Measurements from ENCODE around the gene CCNY.

Gene CCNY

DNA sequence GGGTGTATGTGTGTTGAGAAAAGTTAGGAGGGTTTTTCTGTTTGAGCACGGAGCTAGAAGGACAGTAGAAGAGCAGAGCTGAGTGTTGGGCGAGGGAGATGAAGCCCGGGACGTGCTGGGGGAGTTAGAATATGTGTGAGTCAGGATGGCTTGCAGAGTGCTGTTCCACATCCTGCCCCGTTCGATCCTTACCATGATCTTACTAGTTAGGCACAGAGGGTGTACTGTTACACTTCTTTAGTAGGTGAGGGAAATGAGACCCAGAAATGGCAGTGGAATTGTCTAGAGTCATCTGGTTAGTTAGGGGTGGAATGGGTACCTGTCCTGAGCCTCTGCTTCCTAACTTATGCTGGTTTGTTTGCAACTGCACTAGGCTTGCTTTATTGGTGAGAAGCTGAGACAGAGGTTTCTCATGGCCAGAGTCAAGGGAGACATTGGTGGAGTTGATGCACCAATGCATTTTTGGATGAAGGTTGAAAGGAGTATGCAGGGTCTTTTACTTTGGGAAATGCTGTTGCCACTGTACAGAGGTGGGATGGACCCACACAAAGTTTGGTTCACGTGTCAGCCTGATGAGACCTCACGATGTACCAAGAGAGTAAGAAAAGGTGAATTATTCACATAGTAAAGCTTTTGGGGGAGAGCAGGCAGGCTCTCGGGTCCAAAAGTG, 42.4 kb downstream of the CCNY start:
- CTCF ChIA-PET: interaction anchor here (0.7 to 1.8 kb wide), 17 partner anchors 12 to 256 kb away, joined by 3 to 8 read pairs (median 4); no protein-coding TSS in a partner anchor
- Histone ChIP-seq H3K4me1 (ENCODE audit: control extremely low read depth in 1 of 4, control insufficient read depth in 4 of 4, insufficient read depth in 4 of 4, low read length in 3 of 4) (peaks cover 37 to 65% (median 52%) of the 10 kb centered on the region in 4 experiments), H3K27me3 (replicated peaks in 2 of 5; ENCODE audit: control insufficient read depth in 4 of 5, insufficient read depth in 5 of 5, low read length in 4 of 5) (no peaks in the 10 kb centered on the region), H3K4me3 (ENCODE audit: control insufficient read depth in 1 of 7, extremely low read depth in 1 of 7, insufficient read depth in 4 of 7, low read depth in 2 of 7, low read length in 6 of 7) (peak overlapping the region in 6 of 7 experiments; percentile 11 to 67 (median 39)), H3K36me3 (ENCODE audit: control insufficient read depth in 4 of 4, insufficient read depth in 4 of 4, low read length in 3 of 4) (no peaks in the 10 kb centered on the region), H3K9me3 (ENCODE audit: control extremely low read depth in 1 of 5, control insufficient read depth in 4 of 5, insufficient read depth in 2 of 5, low read depth in 1 of 5, low read length in 4 of 5) (no peaks in the 10 kb centered on the region), H3K27ac (ENCODE audit: insufficient read depth in 1 of 2, low read depth in 1 of 2, low read length in 2 of 2, poor library complexity in 1 of 2, severe bottlenecking in 2 of 2) (peak overlapping the region; percentile 70 to 87)
- POLR2A ChIA-PET: interaction anchor here (0.5 to 1.2 kb wide), 5 partner anchors 10 to 150 kb away, joined by 3 to 4 read pairs (median 4); no protein-coding TSS in a partner anchor
- WGBS (ENCODE audit: insufficient coverage): 2% methylated on average over 7 of the region's 9 CpGs
- peak; percentile 22 to 69 (median 51) for DNase-seq

DNA sequence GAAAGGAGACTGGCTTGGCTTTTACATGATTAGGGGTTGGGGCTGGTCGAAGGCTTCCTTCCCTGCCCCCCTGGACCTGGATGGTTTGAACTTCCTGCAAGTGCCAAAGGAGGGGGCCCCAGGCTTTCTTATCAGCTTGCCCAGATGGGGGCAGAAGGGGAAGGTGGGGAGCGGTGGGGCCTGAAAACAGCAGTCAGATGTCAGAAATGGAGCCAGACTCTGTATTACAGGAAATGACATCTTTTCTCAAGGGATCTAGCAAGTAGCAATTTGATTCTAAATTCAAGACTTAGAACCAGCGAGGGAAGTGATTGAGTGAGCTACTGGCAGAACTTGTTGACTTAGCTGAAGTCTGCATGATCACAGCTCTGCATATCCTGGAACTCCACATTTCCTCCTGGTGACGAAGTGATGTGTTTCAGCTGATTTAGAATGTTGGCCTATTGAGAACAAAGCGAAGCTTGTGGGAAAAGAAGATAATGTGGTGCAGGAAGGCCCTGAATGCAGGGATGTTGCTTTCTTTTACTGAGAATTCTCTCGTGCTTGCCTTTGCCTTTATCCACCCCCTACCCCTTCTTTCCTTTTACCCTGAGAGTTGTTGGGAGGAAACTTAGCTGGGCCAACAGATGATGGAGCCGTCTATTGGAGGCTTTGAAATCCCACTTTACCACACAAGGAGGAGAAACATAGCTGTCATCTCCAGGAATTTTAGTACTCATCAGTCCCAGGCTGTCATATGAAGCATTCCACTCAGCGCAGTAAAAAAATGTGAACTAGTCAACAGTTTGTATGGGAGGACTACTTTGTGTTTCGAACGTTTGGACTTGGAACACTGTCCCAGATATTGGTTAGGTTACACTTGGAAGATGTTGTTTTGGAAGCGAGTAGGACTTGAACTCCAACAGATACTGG, 43.2 kb downstream of the CCNY start:
- Histone ChIP-seq H3K4me1 (ENCODE audit: control extremely low read depth in 1 of 4, control insufficient read depth in 4 of 4, insufficient read depth in 4 of 4, low read length in 3 of 4) (peaks cover 37 to 65% (median 50%) of the 10 kb centered on the region in 4 experiments), H3K4me3 (ENCODE audit: control insufficient read depth in 1 of 7, extremely low read depth in 1 of 7, insufficient read depth in 4 of 7, low read depth in 2 of 7, low read length in 6 of 7) (peak overlapping the region in 6 of 7 experiments; percentile 36 to 67 (median 42)), H3K27me3 (replicated peaks in 2 of 5; ENCODE audit: control insufficient read depth in 4 of 5, insufficient read depth in 5 of 5, low read length in 4 of 5) (no peaks in the 10 kb centered on the region), H3K36me3 (ENCODE audit: control insufficient read depth in 4 of 4, insufficient read depth in 4 of 4, low read length in 3 of 4) (no peaks in the 10 kb centered on the region), H3K27ac (ENCODE audit: insufficient read depth in 1 of 2, low read depth in 1 of 2, low read length in 2 of 2, poor library complexity in 1 of 2, severe bottlenecking in 2 of 2) (peak overlapping the region; percentile 70 to 87), H3K9me3 (ENCODE audit: control extremely low read depth in 1 of 5, control insufficient read depth in 4 of 5, insufficient read depth in 2 of 5, low read depth in 1 of 5, low read length in 4 of 5) (no peaks in the 10 kb centered on the region)
- ChIA-PET CTCF (interaction anchor here (0.7 to 1.8 kb wide), 18 partner anchors 11 to 256 kb away, joined by 3 to 8 read pairs (median 4); no protein-coding TSS in a partner anchor), POLR2A (interaction anchor here (0.5 to 1.2 kb wide), 7 partner anchors 11 to 149 kb away, joined by 3 to 7 read pairs (median 4); no protein-coding TSS in a partner anchor)
- peak; percentile 97 to 99 (median 99) for DNase-seq
- WGBS (ENCODE audit: insufficient coverage): 32% methylated on average over 8 of the region's 11 CpGs

DNA sequence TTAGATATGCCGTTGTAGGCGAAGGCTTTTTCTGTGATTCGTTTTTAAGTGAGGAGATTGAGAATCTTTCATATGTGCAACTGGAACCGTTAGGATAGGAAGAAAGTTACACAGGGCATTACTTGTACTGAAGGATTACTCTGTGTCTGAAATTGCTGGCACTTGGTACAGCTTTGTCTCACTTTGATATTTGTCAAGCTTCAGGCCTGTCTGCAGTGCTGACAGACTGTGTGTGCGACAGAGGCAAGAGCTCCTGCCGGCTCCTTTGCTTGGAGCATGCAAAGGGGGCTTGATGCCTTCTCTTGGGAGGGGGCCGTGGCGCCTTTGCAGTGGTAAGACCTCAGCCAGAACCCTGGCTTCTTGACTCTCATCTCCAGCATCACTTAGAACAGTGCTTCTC, 45.8 kb downstream of the CCNY start:
- 97% methylated on average over 8 of the region's 8 CpGs for WGBS (ENCODE audit: insufficient coverage)
- CTCF ChIA-PET: interaction anchor here (0.6 to 1.7 kb wide), 4 partner anchors 10 to 97 kb away, joined by 3 to 5 read pairs (median 4); no protein-coding TSS in a partner anchor

DNA sequence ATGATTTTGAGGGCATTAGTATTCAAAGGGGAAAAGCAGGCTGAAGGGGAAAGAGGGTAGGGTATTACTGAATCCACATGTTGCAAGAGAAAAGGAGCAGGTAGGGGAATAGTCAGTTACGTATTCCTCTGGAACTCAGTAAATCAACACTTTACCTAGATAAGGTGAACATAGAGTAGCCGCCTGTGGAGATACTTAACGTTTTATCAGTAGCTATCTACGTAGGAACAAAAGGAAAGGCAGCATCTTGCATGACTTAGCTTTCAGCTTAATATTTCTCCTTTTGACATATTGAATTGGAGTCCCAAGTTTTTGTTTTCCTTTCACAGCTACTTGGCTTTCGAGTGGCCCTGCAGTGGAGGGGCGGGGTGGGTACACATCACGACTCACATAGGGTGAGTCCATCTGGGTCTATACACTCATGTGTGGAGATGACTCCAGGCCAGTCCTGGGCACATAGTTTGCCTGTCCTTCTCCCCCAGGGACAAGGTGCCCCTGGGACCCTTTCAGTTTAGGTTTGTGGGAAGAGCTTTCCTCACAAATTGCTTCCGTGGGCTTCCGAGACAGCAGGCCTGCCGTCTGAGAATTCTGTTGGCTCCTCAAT, 48.1 kb downstream of the CCNY start:
- H3K27ac ChIP-seq (ENCODE audit: insufficient read depth in 1 of 2, low read depth in 1 of 2, low read length in 2 of 2, poor library complexity in 1 of 2, severe bottlenecking in 2 of 2): no peak overlapping the region
- H3K4me1 ChIP-seq (ENCODE audit: control extremely low read depth in 1 of 4, control insufficient read depth in 4 of 4, insufficient read depth in 4 of 4, low read length in 3 of 4): peaks cover 15 to 50% (median 26%) of the 10 kb centered on the region in 4 experiments
- ChIA-PET POLR2A (no interaction called here), CTCF (interaction anchor here (0.5 to 1.2 kb wide), 7 partner anchors 13 to 189 kb away, joined by 3 to 4 read pairs (median 3); no protein-coding TSS in a partner anchor)
- H3K4me3 ChIP-seq (ENCODE audit: control insufficient read depth in 1 of 7, extremely low read depth in 1 of 7, insufficient read depth in 4 of 7, low read depth in 2 of 7, low read length in 6 of 7): peak overlapping the region in 1 of 7 experiments; percentile 44
- DNase-seq: no peak
- peaks cover 0 to 7% (median 2%) of the 10 kb centered on the region in 5 experiments for H3K9me3 ChIP-seq (ENCODE audit: control extremely low read depth in 1 of 5, control insufficient read depth in 4 of 5, insufficient read depth in 2 of 5, low read depth in 1 of 5, low read length in 4 of 5)
- H3K36me3 ChIP-seq (ENCODE audit: control insufficient read depth in 4 of 4, insufficient read depth in 4 of 4, low read length in 3 of 4): peaks cover 0 to 2% (median 0%) of the 10 kb centered on the region in 4 experiments
- 66% methylated on average over 7 of the region's 10 CpGs for WGBS (ENCODE audit: insufficient coverage)
- H3K27me3 ChIP-seq (replicated peaks in 2 of 5; ENCODE audit: control insufficient read depth in 4 of 5, insufficient read depth in 5 of 5, low read length in 4 of 5): no peaks in the 10 kb centered on the region

More for the DNA sequence above, 45.8 kb downstream of the CCNY start:
- H3K4me1 ChIP-seq (ENCODE audit: control extremely low read depth in 1 of 4, control insufficient read depth in 4 of 4, insufficient read depth in 4 of 4, low read length in 3 of 4): peaks cover 25 to 63% (median 40%) of the 10 kb centered on the region in 4 experiments
- H3K9me3 ChIP-seq (ENCODE audit: control extremely low read depth in 1 of 5, control insufficient read depth in 4 of 5, insufficient read depth in 2 of 5, low read depth in 1 of 5, low read length in 4 of 5): no peaks in the 10 kb centered on the region
- H3K27ac ChIP-seq (ENCODE audit: insufficient read depth in 1 of 2, low read depth in 1 of 2, low read length in 2 of 2, poor library complexity in 1 of 2, severe bottlenecking in 2 of 2): peak overlapping the region in 1 of 2 experiments; percentile 44
- DNase-seq: no peak
- H3K4me3 ChIP-seq (ENCODE audit: control insufficient read depth in 1 of 7, extremely low read depth in 1 of 7, insufficient read depth in 4 of 7, low read depth in 2 of 7, low read length in 6 of 7): no peak overlapping the region
- POLR2A ChIA-PET: no interaction called here
- peaks cover 0 to 2% (median 0%) of the 10 kb centered on the region in 4 experiments for H3K36me3 ChIP-seq (ENCODE audit: control insufficient read depth in 4 of 4, insufficient read depth in 4 of 4, low read length in 3 of 4)
- no peaks in the 10 kb centered on the region for H3K27me3 ChIP-seq (replicated peaks in 2 of 5; ENCODE audit: control insufficient read depth in 4 of 5, insufficient read depth in 5 of 5, low read length in 4 of 5)

DNA sequence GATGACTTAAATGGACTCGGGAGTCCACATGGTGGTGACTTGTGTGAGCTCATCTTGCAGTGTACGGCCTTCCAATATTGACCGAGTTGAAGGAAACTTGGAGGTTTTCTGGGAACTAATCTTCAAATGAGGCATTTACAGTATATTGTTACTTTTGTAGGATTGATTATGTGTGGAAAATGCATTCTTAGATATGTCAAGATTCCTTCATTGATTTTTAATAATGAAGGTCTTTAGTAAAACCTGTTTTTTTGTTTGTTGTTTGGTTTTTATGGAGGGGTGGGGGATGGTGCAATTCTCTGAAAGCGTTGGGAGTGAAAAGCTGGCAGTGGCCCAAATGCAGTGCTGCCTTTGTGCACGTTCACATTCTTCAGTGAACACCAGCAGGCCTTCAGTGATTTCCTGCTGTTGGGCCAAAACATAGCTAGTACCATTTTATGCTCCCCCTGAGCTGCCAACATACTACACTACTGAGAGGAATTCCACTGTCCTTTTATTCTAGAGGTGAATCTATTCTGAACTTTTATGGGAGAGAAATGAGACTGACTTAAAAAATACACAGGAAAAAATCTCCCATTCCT, 50.4 kb downstream of the CCNY start:
- WGBS (ENCODE audit: insufficient coverage): 61% methylated on average over 4 of the region's 5 CpGs
- peaks cover 0 to 22% (median 12%) of the 10 kb centered on the region in 5 experiments for H3K9me3 ChIP-seq (ENCODE audit: control extremely low read depth in 1 of 5, control insufficient read depth in 4 of 5, insufficient read depth in 2 of 5, low read depth in 1 of 5, low read length in 4 of 5)
- ChIA-PET CTCF (interaction anchor here (0.6 to 1.4 kb wide), 4 partner anchors 11 to 67 kb away, joined by 3 to 7 read pairs (median 3); no protein-coding TSS in a partner anchor), POLR2A (no interaction called here)
- DNase-seq: no peak
- H3K4me1 ChIP-seq (ENCODE audit: control extremely low read depth in 1 of 4, control insufficient read depth in 4 of 4, insufficient read depth in 4 of 4, low read length in 3 of 4): peaks cover 3 to 35% (median 11%) of the 10 kb centered on the region in 4 experiments
- no peak overlapping the region for H3K4me3 ChIP-seq (ENCODE audit: control insufficient read depth in 1 of 7, extremely low read depth in 1 of 7, insufficient read depth in 4 of 7, low read depth in 2 of 7, low read length in 6 of 7)
- peak overlapping the region in 1 of 2 experiments; percentile 69 for H3K27ac ChIP-seq (ENCODE audit: insufficient read depth in 1 of 2, low read depth in 1 of 2, low read length in 2 of 2, poor library complexity in 1 of 2, severe bottlenecking in 2 of 2)
- H3K36me3 ChIP-seq (ENCODE audit: control insufficient read depth in 4 of 4, insufficient read depth in 4 of 4, low read length in 3 of 4): peaks cover 0 to 2% (median 0%) of the 10 kb centered on the region in 4 experiments
- no peaks in the 10 kb centered on the region for H3K27me3 ChIP-seq (replicated peaks in 2 of 5; ENCODE audit: control insufficient read depth in 4 of 5, insufficient read depth in 5 of 5, low read length in 4 of 5)

DNA sequence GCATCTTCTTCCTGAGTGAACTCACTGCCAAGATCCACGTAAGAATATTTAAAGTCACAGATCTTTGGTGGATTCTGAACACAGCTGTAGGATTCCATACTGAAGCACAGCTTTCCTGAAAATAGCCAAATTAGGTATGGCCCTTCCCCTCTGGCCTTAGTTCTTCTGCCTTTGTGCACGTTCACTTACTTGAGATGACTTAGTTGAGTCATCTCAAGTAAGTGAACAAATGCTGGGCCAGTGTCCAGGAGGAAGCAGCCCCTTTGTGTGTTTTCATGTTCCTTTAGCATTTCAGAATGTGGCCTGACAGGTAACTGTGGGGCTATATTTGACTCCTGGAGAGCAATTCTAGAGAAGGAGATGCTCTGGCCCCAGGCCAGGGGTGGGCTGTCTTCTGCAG, 51.5 kb downstream of the CCNY start:
- ChIA-PET CTCF (no interaction called here), POLR2A (no interaction called here)
- 100% methylated on average over 1 of the region's 2 CpGs for WGBS (ENCODE audit: insufficient coverage)
- Histone ChIP-seq H3K9me3 (ENCODE audit: control extremely low read depth in 1 of 5, control insufficient read depth in 4 of 5, insufficient read depth in 2 of 5, low read depth in 1 of 5, low read length in 4 of 5) (peaks cover 0 to 22% (median 13%) of the 10 kb centered on the region in 5 experiments), H3K4me3 (ENCODE audit: control insufficient read depth in 1 of 7, extremely low read depth in 1 of 7, insufficient read depth in 4 of 7, low read depth in 2 of 7, low read length in 6 of 7) (no peak overlapping the region), H3K36me3 (ENCODE audit: control insufficient read depth in 4 of 4, insufficient read depth in 4 of 4, low read length in 3 of 4) (peaks cover 0 to 2% (median 0%) of the 10 kb centered on the region in 4 experiments), H3K27me3 (replicated peaks in 2 of 5; ENCODE audit: control insufficient read depth in 4 of 5, insufficient read depth in 5 of 5, low read length in 4 of 5) (no peaks in the 10 kb centered on the region), H3K4me1 (ENCODE audit: control extremely low read depth in 1 of 4, control insufficient read depth in 4 of 4, insufficient read depth in 4 of 4, low read length in 3 of 4) (peaks cover 0 to 30% (median 12%) of the 10 kb centered on the region in 4 experiments), H3K27ac (ENCODE audit: insufficient read depth in 1 of 2, low read depth in 1 of 2, low read length in 2 of 2, poor library complexity in 1 of 2, severe bottlenecking in 2 of 2) (peak overlapping the region in 1 of 2 experiments; percentile 69)
- no peak for DNase-seq

All from common myeloid progenitor, CD34-positive (primary cell).